ENCODE measurements around the gene SULT1C3. TPM values are rescaled to one million over a fixed set of nuclear protein-coding genes. Genes with fewer than 3 reads are reported as not detected.

The SULT1C3 gene
- total and polyA plus RNA-seq, 9 donors, result not detected

- Histone ChIP-seq H3K27me3 (ENCODE audit: control insufficient read depth, insufficient read depth, low read length) (no peaks in the 10 kb centered on the region), H3K4me1 (ENCODE audit: control insufficient read depth, insufficient read depth, low read length) (no peaks in the 10 kb centered on the region), H3K4me3 (ENCODE audit: low read length) (no peak overlapping the region), H3K27ac (ENCODE audit: low read length) (no peak overlapping the region), H3K36me3 (ENCODE audit: control insufficient read depth, insufficient read depth, low read length) (no peaks in the 10 kb centered on the region), H3K9me3 (replicated peaks; ENCODE audit: control insufficient read depth, low read depth, low read length) (no peaks in the 10 kb centered on the region)
- no peak for DNase-seq
- 85% methylated on average over 2 of the region's 2 CpGs for WGBS (ENCODE audit: insufficient coverage)
Measured at GRCh38 chr2:108287169-108287568, 47.4 kb downstream of the SULT1C3 start.

- 11% methylated on average over 2 of the region's 7 CpGs for WGBS (ENCODE audit: insufficient coverage)
- no peaks in the 10 kb centered on the region for H3K36me3 ChIP-seq (ENCODE audit: control insufficient read depth, insufficient read depth, low read length)
Measured at GRCh38 chr2:108288534-108289106, 48.9 kb downstream of the SULT1C3 start, which contains the start of gene SULT1C2. SULT1C2 (plus strand) TSS chr2:108288895; CDS start chr2:108293668, 4,773 bp downstream.

DNA sequence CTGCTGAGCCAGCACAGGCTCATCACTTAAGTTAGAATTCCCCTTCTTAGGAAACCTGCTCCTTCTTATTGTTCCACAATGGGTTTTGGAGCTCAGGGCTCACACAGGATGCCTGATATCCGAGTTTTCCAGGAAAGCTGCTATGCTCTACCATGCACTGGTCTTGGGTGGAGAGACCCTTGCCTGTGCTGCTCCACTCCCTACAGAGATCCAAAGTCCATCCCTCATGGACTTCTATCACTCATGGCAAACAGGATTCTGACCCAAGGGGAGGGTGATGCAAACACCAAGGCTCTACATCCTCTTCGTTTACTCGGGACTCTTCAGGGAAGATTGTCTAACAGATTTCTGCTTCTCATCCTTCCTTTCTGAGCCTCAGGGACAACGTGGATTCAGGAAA is 54.1 kb downstream of the SULT1C3 start:
- H3K27ac ChIP-seq (ENCODE audit: low read length), result no peak overlapping the region
- WGBS (ENCODE audit: insufficient coverage), result 88% methylated on average over 1 of the region's 4 CpGs
- no peak for DNase-seq
- no peaks in the 10 kb centered on the region for H3K9me3 ChIP-seq (replicated peaks; ENCODE audit: control insufficient read depth, low read depth, low read length)
- no peaks in the 10 kb centered on the region for H3K36me3 ChIP-seq (ENCODE audit: control insufficient read depth, insufficient read depth, low read length)
- H3K4me1 ChIP-seq (ENCODE audit: control insufficient read depth, insufficient read depth, low read length), result no peaks in the 10 kb centered on the region
- H3K4me3 ChIP-seq (ENCODE audit: low read length), result no peak overlapping the region
- H3K27me3 ChIP-seq (ENCODE audit: control insufficient read depth, insufficient read depth, low read length), result no peaks in the 10 kb centered on the region

More at GRCh38 chr2:108288534-108289106, 48.9 kb downstream of the SULT1C3 start, which contains the start of gene SULT1C2:
- H3K27me3 ChIP-seq (ENCODE audit: control insufficient read depth, insufficient read depth, low read length), result no peaks in the 10 kb centered on the region
- H3K27ac ChIP-seq (ENCODE audit: low read length), result no peak within 1 kb of the TSS
- H3K9me3 ChIP-seq (replicated peaks; ENCODE audit: control insufficient read depth, low read depth, low read length), result no peaks in the 10 kb centered on the region
- DNase-seq, result no peak
- H3K4me3 ChIP-seq (ENCODE audit: low read length), result no peak within 1 kb of the TSS
- H3K4me1 ChIP-seq (ENCODE audit: control insufficient read depth, insufficient read depth, low read length), result no peaks in the 10 kb centered on the region

DNA sequence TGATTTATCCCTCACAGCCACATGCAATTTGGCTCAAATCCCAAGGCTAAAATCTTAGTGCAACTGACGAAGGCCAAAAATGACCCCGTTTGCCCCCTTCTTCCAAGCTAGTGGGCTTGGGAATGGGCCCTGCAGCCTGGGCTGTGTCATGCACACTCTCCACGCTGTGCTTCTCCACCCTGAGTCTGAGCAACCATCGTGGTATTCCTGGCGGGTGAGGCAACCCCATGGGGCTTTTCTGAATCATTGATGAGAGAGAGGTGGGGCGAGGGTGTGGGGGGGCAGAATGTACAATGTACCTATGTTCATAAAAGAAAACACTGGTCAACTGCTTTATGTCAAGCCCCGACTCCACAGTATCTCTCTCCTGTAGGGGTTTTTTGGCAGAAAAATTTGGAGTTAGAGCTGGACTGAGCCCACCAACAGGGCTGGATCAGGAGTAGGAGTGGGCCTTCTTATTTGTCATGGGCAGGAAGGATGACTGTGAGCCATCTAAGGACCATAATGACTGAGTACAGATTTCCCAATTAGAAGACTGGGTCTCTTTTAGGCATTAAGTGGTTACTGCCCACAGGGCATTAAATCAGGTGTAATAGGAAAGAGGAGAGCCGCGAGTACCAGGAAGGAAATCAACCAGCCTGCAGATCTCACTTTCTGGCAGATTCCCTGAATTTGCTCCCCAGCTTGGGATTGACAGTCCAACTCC is 57.8 kb downstream of the SULT1C3 start:
- Histone ChIP-seq H3K9me3 (replicated peaks; ENCODE audit: control insufficient read depth, low read depth, low read length) (no peaks in the 10 kb centered on the region), H3K4me1 (ENCODE audit: control insufficient read depth, insufficient read depth, low read length) (no peaks in the 10 kb centered on the region), H3K27me3 (ENCODE audit: control insufficient read depth, insufficient read depth, low read length) (no peaks in the 10 kb centered on the region), H3K36me3 (ENCODE audit: control insufficient read depth, insufficient read depth, low read length) (no peaks in the 10 kb centered on the region), H3K4me3 (ENCODE audit: low read length) (no peak overlapping the region), H3K27ac (ENCODE audit: low read length) (no peak overlapping the region)
- DNase-seq, result no peak
- 74% methylated on average over 4 of the region's 9 CpGs for WGBS (ENCODE audit: insufficient coverage)

DNA sequence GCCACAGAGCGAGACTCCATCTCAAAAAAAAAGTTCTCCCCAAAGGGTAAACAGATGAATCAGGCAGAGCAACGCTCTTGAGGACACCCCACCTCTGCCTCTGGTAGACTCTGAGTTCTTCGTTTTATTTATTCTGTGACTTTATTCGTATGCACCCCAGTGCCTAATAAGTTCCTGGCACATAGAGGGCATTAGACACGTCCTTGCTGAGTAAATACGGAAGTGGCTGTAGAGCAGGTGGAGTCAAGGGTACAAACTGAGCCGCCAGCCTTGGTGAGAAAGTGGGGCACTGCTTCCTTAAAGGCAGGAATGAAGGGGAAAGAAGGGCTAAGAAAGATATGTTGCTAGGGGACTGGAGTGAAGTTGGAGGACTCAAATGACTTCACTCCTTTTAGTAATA is 61.8 kb downstream of the SULT1C3 start:
- Histone ChIP-seq H3K36me3 (ENCODE audit: control insufficient read depth, insufficient read depth, low read length) (no peaks in the 10 kb centered on the region), H3K27ac (ENCODE audit: low read length) (no peak overlapping the region), H3K4me3 (ENCODE audit: low read length) (no peak overlapping the region), H3K4me1 (ENCODE audit: control insufficient read depth, insufficient read depth, low read length) (no peaks in the 10 kb centered on the region), H3K9me3 (replicated peaks; ENCODE audit: control insufficient read depth, low read depth, low read length) (no peaks in the 10 kb centered on the region), H3K27me3 (ENCODE audit: control insufficient read depth, insufficient read depth, low read length) (no peaks in the 10 kb centered on the region)
- no peak for DNase-seq
- WGBS (ENCODE audit: insufficient coverage), result 90% methylated on average over 7 of the region's 7 CpGs

DNA sequence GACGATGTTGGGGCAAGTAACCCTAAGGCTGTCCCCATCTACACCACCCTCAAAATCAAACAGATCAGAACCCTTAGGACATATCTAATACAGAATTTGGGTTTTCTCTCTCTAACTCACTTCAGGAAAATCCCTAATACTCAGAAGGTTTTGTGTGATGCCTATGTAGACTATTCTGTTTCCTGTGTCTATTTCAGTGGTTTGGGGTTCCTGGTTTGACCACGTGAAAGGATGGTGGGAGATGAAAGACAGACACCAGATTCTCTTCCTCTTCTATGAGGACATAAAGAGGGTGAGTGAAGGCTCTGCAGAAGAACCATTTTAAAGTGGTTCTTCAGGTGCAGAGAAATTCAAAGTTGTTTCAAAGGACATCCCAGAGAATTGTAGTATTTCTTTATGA is 65.2 kb downstream of the SULT1C3 start:
- Histone ChIP-seq H3K9me3 (replicated peaks; ENCODE audit: control insufficient read depth, low read depth, low read length) (no peaks in the 10 kb centered on the region), H3K4me1 (ENCODE audit: control insufficient read depth, insufficient read depth, low read length) (no peaks in the 10 kb centered on the region), H3K27ac (ENCODE audit: low read length) (no peak overlapping the region), H3K27me3 (ENCODE audit: control insufficient read depth, insufficient read depth, low read length) (no peaks in the 10 kb centered on the region), H3K36me3 (ENCODE audit: control insufficient read depth, insufficient read depth, low read length) (no peaks in the 10 kb centered on the region), H3K4me3 (ENCODE audit: low read length) (no peak overlapping the region)
- WGBS (ENCODE audit: insufficient coverage), result no CpG with 5 or more reads among the region's 2 CpGs
- no peak for DNase-seq

GRCh38 chr2:108305901-108306300 is 66.1 kb downstream of the SULT1C3 start:
- no peak overlapping the region for H3K4me3 ChIP-seq (ENCODE audit: low read length)
- H3K36me3 ChIP-seq (ENCODE audit: control insufficient read depth, insufficient read depth, low read length), result no peaks in the 10 kb centered on the region
- H3K27me3 ChIP-seq (ENCODE audit: control insufficient read depth, insufficient read depth, low read length), result no peaks in the 10 kb centered on the region
- no peaks in the 10 kb centered on the region for H3K9me3 ChIP-seq (replicated peaks; ENCODE audit: control insufficient read depth, low read depth, low read length)
- no peak for DNase-seq
- WGBS (ENCODE audit: insufficient coverage), result 93% methylated on average over 2 of the region's 2 CpGs
- no peak overlapping the region for H3K27ac ChIP-seq (ENCODE audit: low read length)
- H3K4me1 ChIP-seq (ENCODE audit: control insufficient read depth, insufficient read depth, low read length), result no peaks in the 10 kb centered on the region

GRCh38 chr2:108309903-108310302 is 70.1 kb downstream of the SULT1C3 start:
- no peak overlapping the region for H3K4me3 ChIP-seq (ENCODE audit: low read length)

More at GRCh38 chr2:108309903-108310302, 70.1 kb downstream of the SULT1C3 start:
- Histone ChIP-seq H3K27me3 (ENCODE audit: control insufficient read depth, insufficient read depth, low read length) (no peaks in the 10 kb centered on the region), H3K9me3 (replicated peaks; ENCODE audit: control insufficient read depth, low read depth, low read length) (no peaks in the 10 kb centered on the region), H3K36me3 (ENCODE audit: control insufficient read depth, insufficient read depth, low read length) (no peaks in the 10 kb centered on the region), H3K27ac (ENCODE audit: low read length) (no peak overlapping the region), H3K4me1 (ENCODE audit: control insufficient read depth, insufficient read depth, low read length) (no peaks in the 10 kb centered on the region)
- DNase-seq, result no peak

Other genes with a start within 250 kb of the SULT1C3 start
- 0.13 TPM for gene SULT1C2, start 48.9 kb downstream of the SULT1C3 start, total RNA-seq
- 1 to 10 TPM in 4 of 8 donors, under 1 TPM in 4; 0.12 to 9.4 (median 1.0) TPM for gene SULT1C2, start 48.9 kb downstream of the SULT1C3 start, polyA plus RNA-seq (ENCODE audit: insufficient read depth in 1 of 8, insufficient read length in 8 of 8, low replicate concordance in 1 of 8)
- 13.3 TPM for gene SULT1C4, start 138.0 kb downstream of the SULT1C3 start, total RNA-seq
- 10 to 100 TPM; 15.9 to 23.4 (median 17.7) TPM for gene SULT1C4, start 138.0 kb downstream of the SULT1C3 start, polyA plus RNA-seq (ENCODE audit: insufficient read depth in 1 of 8, insufficient read length in 8 of 8, low replicate concordance in 1 of 8)
- 18.3 TPM for gene GCC2, start 209.2 kb downstream of the SULT1C3 start, total RNA-seq
- 10 to 100 TPM; 14.9 to 26.2 (median 18.1) TPM for gene GCC2, start 209.2 kb downstream of the SULT1C3 start, polyA plus RNA-seq (ENCODE audit: insufficient read depth in 1 of 8, insufficient read length in 8 of 8, low replicate concordance in 1 of 8)